PC-3 (cell line): ENCODE data around the gene RABL6. TPM values are rescaled to one million over a fixed set of nuclear protein-coding genes. Genes with fewer than 3 reads are reported as not detected.

ENCODE experiments used
- ATAC-seq: fragments of 200-7000 bp; cut with Tn5 transposase; 2 replicates; pipeline ENCODE4 v1.9.1; 2020; ENCODE audit warnings: mild to moderate bottlenecking, moderate library complexity
- BruUV-seq: library from RNA; stranded (reverse); fragments of 400-500 nt; replicated peaks from 2 replicates; lab custom pipeline; 2021; lab: Mats Ljungman, UMichigan
- CTCF ChIA-PET: fragments of 300-600 bp; sonication (Branson Sonifier 250); formaldehyde crosslinking; loops from one replicate; lab custom pipeline; 2022; ENCODE audit warnings: antibody characterized with exemption; lab: Charles Lee
- POLR2A ChIA-PET: fragments of 300-600 bp; sonication (Branson Sonifier 250); formaldehyde crosslinking; loops from one replicate; lab custom pipeline; 2022; ENCODE audit warnings: antibody characterized with exemption; ENCODE audit not compliant: unreplicated experiment; lab: Charles Lee
- DNase-seq: peaks from one replicate; pipeline ENCODE4 v3.0.0-alpha.2; 2015
- H2AFZ ChIP-seq: fragments of 300-600 bp; sonication (generic); 2 replicates; pipeline ENCODE4 v1.6.0; 2016; ENCODE audit warnings: antibody characterized with exemption, low read length
- H3F3A ChIP-seq: fragments of 300-600 bp; sonication (generic); one replicate; pipeline ENCODE4 v1.6.0; 2017; ENCODE audit warnings: antibody characterized with exemption, low read length, control low read depth, mild to moderate bottlenecking; ENCODE audit not compliant: unreplicated experiment
- H3K27ac ChIP-seq: fragments of 300-600 bp; sonication (generic); 2 replicates; pipeline ENCODE4 v1.5.1; 2016; ENCODE audit warnings: mild to moderate bottlenecking, low read length
- H3K27me3 ChIP-seq: fragments of 300-600 bp; sonication (generic); 2 replicates; pipeline ENCODE4 v1.6.1; 2016; ENCODE audit warnings: low read length, mixed read lengths
- H3K36me3 ChIP-seq: fragments of 300-600 bp; sonication (generic); 2 replicates; pipeline ENCODE4 v1.6.1; 2016; ENCODE audit warnings: low read depth, mixed run types, low read length, mixed read lengths
- H3K4me1 ChIP-seq: fragments of 300-600 bp; sonication (generic); 2 replicates; pipeline ENCODE4 v1.5.1; 2016; ENCODE audit warnings: low read length; ENCODE audit not compliant: insufficient read depth
- H3K4me2 ChIP-seq: fragments of 300-600 bp; sonication (generic); 2 replicates; pipeline ENCODE4 v1.6.0; 2016; ENCODE audit warnings: low read length
- H3K4me3 ChIP-seq: fragments of 300-600 bp; sonication (generic); 2 replicates; pipeline ENCODE4 v1.5.1; 2016; ENCODE audit warnings: mild to moderate bottlenecking, low read length, mixed read lengths
- H3K79me2 ChIP-seq: fragments of 300-600 bp; sonication (generic); 2 replicates; pipeline ENCODE4 v1.6.1; 2017; ENCODE audit warnings: low read length, mixed read lengths
- H3K9ac ChIP-seq: fragments of 300-600 bp; sonication (generic); 2 replicates; pipeline ENCODE4 v1.6.0; 2016; ENCODE audit warnings: mild to moderate bottlenecking, low read length
- H3K9me2 ChIP-seq: fragments of 300-600 bp; sonication (generic); replicated peaks from 2 replicates; pipeline ENCODE4 v1.6.1; 2016; ENCODE audit warnings: mixed run types, low read length, mixed read lengths
- H3K9me3 ChIP-seq: fragments of 300-600 bp; sonication (generic); 2 replicates; pipeline ENCODE4 v1.6.1; 2016; ENCODE audit warnings: low read length, mixed read lengths
- H4K20me1 ChIP-seq: fragments of 300-600 bp; sonication (generic); 2 replicates; pipeline ENCODE4 v1.6.1; 2016; ENCODE audit warnings: low read length, mixed read lengths
- CTCF ChIP-seq: fragments of 300-600 bp; sonication (generic); conservative IDR thresholded peaks from 2 replicates; pipeline ENCODE4 v1.5.1; 2017; ENCODE audit warnings: antibody characterized with exemption, low read depth, mild to moderate bottlenecking, low read length
- EZH2 ChIP-seq: fragments of 300-600 bp; sonication (generic); IDR thresholded peaks from one replicate; pipeline ENCODE4 v1.6.1; 2017; ENCODE audit warnings: antibody characterized with exemption, mild to moderate bottlenecking, low read length; ENCODE audit not compliant: unreplicated experiment
- EZH2phosphoT487 ChIP-seq: fragments of 300-600 bp; sonication (generic); IDR thresholded peaks from 2 replicates; pipeline ENCODE4 v1.6.1; 2018; ENCODE audit warnings: mild to moderate bottlenecking, antibody characterized with exemption, low read length, borderline replicate concordance
- intact Hi-C: fragments of 100-400 bp; cut with micrococcal nuclease; formaldehyde crosslinking; loops from 2 replicates; pipeline ENCODE4 v1.9.0; 2023
- total RNA-seq: library from RNA; depleted of rRNA; stranded (reverse); fragments of >200 nt; gene quantifications from 2 replicates; pipeline ENCODE4 v1.2.3, GENCODE V29; 2014

Gene RABL6
- total RNA-seq, 1 experiment from 2014 or later: 84.3 TPM

- intact Hi-C loops: no loop called here
- Histone ChIP-seq H3K27me3 (no peaks in the 10 kb centered on the region), H3K4me1 (peaks cover 22% of the 10 kb centered on the region), H3K4me3 (no peak overlapping the region), H2AFZ (no peak overlapping the region), H4K20me1 (no peaks in the 10 kb centered on the region), H3K27ac (no peak overlapping the region), H3K79me2 (peaks cover 13% of the 10 kb centered on the region), H3K9ac (no peak overlapping the region), H3K36me3 (peaks cover 2% of the 10 kb centered on the region; the same call in 1 of the 2 replicates), H3F3A (no peaks in the 10 kb centered on the region), H3K9me2 (no peaks in the 10 kb centered on the region), H3K4me2 (no peak overlapping the region), H3K9me3 (no peaks in the 10 kb centered on the region)
- no TSS peak for BruUV-seq
- ChIA-PET POLR2A (no interaction called here), CTCF (no interaction called here)
- ATAC-seq (no peak), DNase-seq (no peak)
- TF ChIP-seq EZH2phosphoT487 (no peak), EZH2 (no peak), CTCF (no peak)
These were observed 14.4 kb upstream of the RABL6 start for GRCh38 chr9:136793086-136793946.

- CTCF ChIA-PET: no interaction called here
- Histone ChIP-seq H3K9ac (no peak overlapping the region), H3K79me2 (peaks cover 13% of the 10 kb centered on the region), H4K20me1 (no peaks in the 10 kb centered on the region), H3K36me3 (peaks cover 2% of the 10 kb centered on the region; the same call in 1 of the 2 replicates), H3K9me3 (no peaks in the 10 kb centered on the region), H3K27ac (no peak overlapping the region), H3K9me2 (no peaks in the 10 kb centered on the region), H3F3A (no peaks in the 10 kb centered on the region), H3K4me2 (no peak overlapping the region), H3K27me3 (no peaks in the 10 kb centered on the region), H2AFZ (no peak overlapping the region), H3K4me1 (peaks cover 27% of the 10 kb centered on the region), H3K4me3 (no peak overlapping the region)
- intact Hi-C loops: no loop called here
- BruUV-seq: no TSS peak
- POLR2A ChIA-PET: no interaction called here
- no peak for TF ChIP-seq EZH2phosphoT487
- TF ChIP-seq EZH2: no peak
- no peak for TF ChIP-seq CTCF
- DNase-seq (no peak), ATAC-seq (no peak)
These were observed 13.3 kb upstream of the RABL6 start for GRCh38 chr9:136794281-136794999.
